GM10248 (cell line): ENCODE results near the gene SCAMP4.

Experiments
- CTCF ChIA-PET: fragments of 300-600 bp; sonication (Branson Sonifier 250); formaldehyde crosslinking; extraction: SDS; loops from one replicate; lab custom pipeline; 2021; ENCODE audit warnings: antibody characterized with exemption; lab: Yijun Ruan, JAX
- POLR2A ChIA-PET: fragments of 350-650 bp; sonication (Branson Sonifier 250); formaldehyde crosslinking; extraction: SDS; loops from one replicate; lab custom pipeline; 2020; ENCODE audit warnings: antibody characterized with exemption; lab: Yijun Ruan, JAX
- DNase-seq: peaks from one replicate; pipeline ENCODE4 v3.0.0; 2012; ENCODE audit errors: extremely low spot score
- TF ChIP-seq, protein P1 (sequence below): IDR thresholded peaks from 2 replicates; pipeline ENCODE4 v1.5.1; 2012; ENCODE audit warnings: mild to moderate bottlenecking, low read depth; ENCODE audit errors: extremely low read depth, missing control alignments, control extremely low read depth

The SCAMP4 gene

DNA sequence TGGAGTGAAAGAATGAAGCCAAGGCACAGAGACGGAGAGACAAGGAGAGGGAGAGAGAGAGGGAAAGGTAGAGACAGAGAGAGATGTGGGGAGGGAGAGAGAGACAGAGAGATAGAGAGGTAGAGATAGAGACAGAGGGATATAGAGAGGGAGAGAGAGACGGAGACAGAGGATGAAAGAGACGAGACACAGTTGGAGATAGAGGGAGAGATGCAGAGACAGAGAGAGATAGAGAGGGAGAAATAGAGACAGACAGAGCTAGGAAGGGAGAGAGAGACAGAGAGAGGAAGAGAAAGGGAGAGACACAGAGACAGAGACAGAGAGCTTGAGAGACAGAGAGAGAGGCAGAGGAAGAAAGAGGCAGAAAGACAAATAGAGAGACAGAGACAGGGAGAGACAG lies 31.2 kb downstream of the SCAMP4 start:
- CTCF ChIA-PET, result interaction anchor here (1.8 to 2.4 kb wide), 2 partner anchors 8 to 13 kb away, joined by 6 to 14 read pairs; no protein-coding TSS in a partner anchor
- no peak for DNase-seq
- POLR2A ChIA-PET, result no interaction called here
- TF ChIP-seq, protein P1, sequence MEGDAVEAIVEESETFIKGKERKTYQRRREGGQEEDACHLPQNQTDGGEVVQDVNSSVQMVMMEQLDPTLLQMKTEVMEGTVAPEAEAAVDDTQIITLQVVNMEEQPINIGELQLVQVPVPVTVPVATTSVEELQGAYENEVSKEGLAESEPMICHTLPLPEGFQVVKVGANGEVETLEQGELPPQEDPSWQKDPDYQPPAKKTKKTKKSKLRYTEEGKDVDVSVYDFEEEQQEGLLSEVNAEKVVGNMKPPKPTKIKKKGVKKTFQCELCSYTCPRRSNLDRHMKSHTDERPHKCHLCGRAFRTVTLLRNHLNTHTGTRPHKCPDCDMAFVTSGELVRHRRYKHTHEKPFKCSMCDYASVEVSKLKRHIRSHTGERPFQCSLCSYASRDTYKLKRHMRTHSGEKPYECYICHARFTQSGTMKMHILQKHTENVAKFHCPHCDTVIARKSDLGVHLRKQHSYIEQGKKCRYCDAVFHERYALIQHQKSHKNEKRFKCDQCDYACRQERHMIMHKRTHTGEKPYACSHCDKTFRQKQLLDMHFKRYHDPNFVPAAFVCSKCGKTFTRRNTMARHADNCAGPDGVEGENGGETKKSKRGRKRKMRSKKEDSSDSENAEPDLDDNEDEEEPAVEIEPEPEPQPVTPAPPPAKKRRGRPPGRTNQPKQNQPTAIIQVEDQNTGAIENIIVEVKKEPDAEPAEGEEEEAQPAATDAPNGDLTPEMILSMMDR, result no peak

DNA sequence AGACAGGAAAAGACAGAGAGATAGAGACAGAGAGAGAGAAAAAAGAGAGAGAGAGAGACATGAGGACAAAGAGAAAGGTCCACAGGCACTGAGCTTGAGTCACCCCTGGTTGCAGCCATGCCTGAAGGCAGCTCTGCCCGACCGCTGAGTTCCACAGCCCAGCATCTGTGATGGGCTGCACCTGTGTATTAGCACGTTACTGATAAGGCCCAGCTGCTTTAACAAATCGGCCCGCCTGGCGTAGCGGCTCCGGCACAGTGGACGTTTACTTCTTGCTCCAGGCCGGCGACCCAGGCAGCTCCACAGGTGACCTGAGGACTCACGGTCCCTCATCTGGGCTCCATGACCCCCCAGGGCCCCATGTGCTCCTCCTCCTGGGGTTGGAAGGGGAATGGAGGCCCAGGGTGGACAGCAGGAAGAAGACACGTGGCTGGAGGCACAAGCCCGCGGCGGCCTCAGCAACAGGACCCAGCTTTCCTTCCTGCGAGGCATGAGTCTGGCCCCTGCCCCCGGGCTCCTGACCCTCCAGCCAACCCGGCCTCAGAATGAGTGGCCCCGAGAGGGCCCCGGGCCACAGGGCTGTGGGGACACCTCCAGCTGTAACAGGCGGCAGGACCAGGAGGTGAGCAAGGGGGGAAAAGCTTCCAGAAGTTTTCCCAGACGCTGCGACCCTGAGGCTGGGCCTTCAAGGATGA lies 31.9 kb downstream of the SCAMP4 start:
- POLR2A ChIA-PET, result no interaction called here
- DNase-seq, result no peak
- TF ChIP-seq, protein P1, result no peak
- CTCF ChIA-PET, result interaction anchor here (1.0 to 2.4 kb wide), 3 partner anchors 9 to 20 kb away, joined by 4 to 14 read pairs (median 6); no protein-coding TSS in a partner anchor

DNA sequence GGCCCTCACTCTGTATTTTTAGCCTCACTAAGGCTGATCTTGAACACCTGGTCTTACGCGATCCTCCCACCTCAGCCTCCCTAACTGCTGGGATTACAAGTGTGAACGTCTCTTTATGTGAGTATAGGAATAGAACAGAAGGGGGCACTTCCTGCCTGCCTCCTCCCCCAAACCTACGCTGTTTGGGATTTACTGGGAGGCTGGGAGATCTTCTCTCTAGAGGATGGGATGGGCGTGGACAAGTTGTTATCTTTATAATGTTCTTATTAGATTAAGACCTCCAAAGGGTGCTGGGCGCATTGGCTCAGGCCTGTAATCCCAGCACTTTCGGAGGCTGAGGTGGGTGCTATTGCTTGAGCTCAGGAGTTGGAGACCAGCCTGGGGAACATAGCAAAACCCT lies 32.9 kb downstream of the SCAMP4 start:
- TF ChIP-seq, protein P1, result no peak
- POLR2A ChIA-PET, result interaction anchor here (0.6 kb wide), 1 partner anchor 101 kb away, joined by 5 read pairs; no protein-coding TSS in a partner anchor
- CTCF ChIA-PET, result interaction anchor here (2.4 kb wide), 1 partner anchor 15 kb away, joined by 14 read pairs; no protein-coding TSS in a partner anchor
- DNase-seq, result no peak

DNA sequence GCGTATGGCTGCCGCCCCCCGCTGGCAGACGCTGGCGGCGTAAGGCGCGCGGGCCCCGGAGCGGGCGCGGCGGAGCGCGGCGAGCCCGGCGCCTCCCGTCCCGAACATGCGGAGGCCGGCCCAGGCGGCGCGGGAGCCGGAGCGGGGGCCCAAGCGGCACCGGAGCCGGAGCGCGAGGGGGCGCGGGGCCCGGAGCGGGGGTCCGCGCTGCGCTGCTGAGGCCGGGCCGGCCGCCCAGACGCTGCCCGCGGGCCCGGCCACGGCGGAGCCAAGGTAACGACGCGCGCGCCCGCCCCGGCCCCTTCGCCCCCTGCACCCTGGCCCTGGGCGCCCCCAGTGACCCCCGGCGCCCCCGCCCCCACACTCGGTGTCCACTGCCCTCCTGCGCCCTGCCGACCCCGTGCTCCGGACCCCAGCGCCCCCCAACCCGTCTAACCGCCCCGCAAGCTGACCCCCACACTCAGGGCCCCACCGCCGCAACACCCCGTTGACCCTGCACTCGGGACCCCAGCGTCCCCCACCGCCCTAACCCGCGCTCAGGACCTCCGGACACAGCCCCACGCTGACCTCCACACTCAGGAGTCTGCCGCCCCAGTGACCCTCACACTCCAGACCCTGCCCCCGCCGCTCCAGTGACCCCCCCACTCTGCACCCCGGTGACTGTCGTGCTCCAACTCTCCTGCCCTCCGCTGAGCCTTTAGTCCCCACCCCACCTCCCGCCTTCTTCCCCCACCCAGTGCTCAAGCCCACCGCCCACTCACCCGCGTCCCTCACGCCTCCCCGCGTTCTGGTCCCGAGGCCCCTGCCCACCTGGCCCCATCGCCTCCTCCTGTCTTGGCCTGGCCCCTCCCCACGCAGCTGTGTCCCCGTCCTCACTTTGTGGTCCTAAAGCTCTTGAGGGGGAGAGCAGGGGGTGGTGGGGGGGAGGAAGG lies 36.2 kb downstream of the SCAMP4 start, which contains the start of gene CSNK1G2:
Gene CSNK1G2, plus strand, starts transcription at position 27 of the 932 bp plus-strand sequence. CDS start 28,601 bp downstream, outside the sequence.
- ChIA-PET CTCF (interaction anchor here (1.2 kb wide), 1 partner anchor 44 kb away, joined by 4 read pairs; no protein-coding TSS in a partner anchor), POLR2A (interaction anchor here (0.7 kb wide), 1 partner anchor 17 kb away, joined by 4 read pairs; no protein-coding TSS in a partner anchor)
- DNase-seq, result no peak
- TF ChIP-seq, protein P1, result peak; percentile 60

DNA sequence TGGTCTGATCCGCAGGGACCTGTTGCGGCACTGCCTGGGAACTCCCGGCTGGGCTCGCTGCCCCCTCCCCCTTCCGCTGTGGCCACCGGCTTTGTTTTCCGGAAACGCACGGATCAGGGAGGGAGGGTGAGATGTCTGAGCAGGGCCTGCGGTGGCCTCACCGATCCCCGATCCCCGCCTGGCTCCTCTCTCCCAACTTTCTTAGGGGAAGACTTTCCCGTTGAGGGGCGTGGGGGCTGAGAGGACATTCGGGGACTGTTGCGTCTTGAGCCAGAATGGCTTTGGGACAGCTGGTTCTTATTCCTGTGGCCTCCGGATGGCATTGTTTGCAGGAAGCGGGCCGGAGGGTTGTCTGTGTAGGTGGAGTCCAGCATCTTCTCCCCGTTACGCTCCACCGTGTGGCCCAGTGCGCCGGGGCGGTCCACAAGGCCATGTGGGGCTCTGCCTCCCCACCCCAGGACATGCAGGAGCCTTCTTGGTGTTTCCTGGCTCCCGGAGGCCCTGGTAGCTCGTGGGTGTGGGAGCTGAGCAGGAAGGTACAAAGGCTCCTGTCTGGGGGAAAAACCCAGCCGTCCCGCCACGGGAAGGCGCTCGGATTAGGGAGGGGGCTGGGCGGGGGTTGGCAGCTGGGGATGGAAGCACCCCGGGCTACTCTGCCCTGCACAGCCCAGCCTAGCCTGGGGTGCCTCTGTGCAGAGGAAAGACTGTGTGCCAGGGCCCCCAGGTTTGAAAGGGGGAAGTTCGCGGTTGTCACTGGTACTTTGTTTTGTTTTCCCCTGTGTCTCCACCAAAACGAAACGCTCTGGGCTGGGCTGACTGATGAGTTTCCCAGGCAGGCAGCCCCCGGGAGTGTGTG lies 37.1 kb downstream of the SCAMP4 start:
- CTCF ChIA-PET, result interaction anchor here (0.9 to 1.6 kb wide), 3 partner anchors 10 to 45 kb away, joined by 3 to 4 read pairs (median 3); no protein-coding TSS in a partner anchor
- DNase-seq, result peak; percentile 82
- TF ChIP-seq, protein P1, result no peak
- POLR2A ChIA-PET, result interaction anchor here (0.7 to 1.3 kb wide), 2 partner anchors 16 to 109 kb away, joined by 3 to 4 read pairs; no protein-coding TSS in a partner anchor
